HepG2 (cell line): ENCODE data around the gene RABL6. TPM values are rescaled to one million over a fixed set of nuclear protein-coding genes. Genes with fewer than 3 reads are reported as not detected.

Experiments used
- ADNP ChIP-seq: sonication (generic); formaldehyde crosslinking; IDR thresholded peaks from 2 replicates; pipeline ENCODE4 v1.4.0; 2020; ENCODE audit warnings: missing genetic modification reagents
- HOXA3 ChIP-seq: sonication (generic); formaldehyde crosslinking; IDR thresholded peaks from 2 replicates; pipeline ENCODE4 v1.5.0; 2020; ENCODE audit warnings: missing genetic modification reagents
- KLF9 ChIP-seq: IDR thresholded peaks from 2 replicates; pipeline ENCODE4 v1.6.1; 2016; ENCODE audit warnings: low read depth
- RERE ChIP-seq: IDR thresholded peaks from 2 replicates; pipeline ENCODE4 v1.6.1; 2016; ENCODE audit warnings: low read depth, missing genetic modification reagents, missing compliant biosample characterization
- SATB2 ChIP-seq: sonication (generic); formaldehyde crosslinking; IDR thresholded peaks from 2 replicates; pipeline ENCODE4 v1.5.0; 2020; ENCODE audit warnings: missing genetic modification reagents
- TRAFD1 ChIP-seq: sonication (generic); formaldehyde crosslinking; IDR thresholded peaks from 2 replicates; pipeline ENCODE4 v1.5.1; 2020; ENCODE audit warnings: missing genetic modification reagents, mild to moderate bottlenecking, borderline replicate concordance
- TRIM24 ChIP-seq: sonication (generic); formaldehyde crosslinking; IDR thresholded peaks from 2 replicates; pipeline ENCODE4 v1.8.0; 2022; ENCODE audit warnings: mild to moderate bottlenecking, missing genetic modification reagents
- U2AF2 ChIP-seq: fragments of 200-400 bp; formaldehyde crosslinking; IDR thresholded peaks from 2 replicates; pipeline ENCODE4 v1.6.1; 2017; ENCODE audit warnings: low read depth, mild to moderate bottlenecking, low read length
- ZBTB42 ChIP-seq: sonication (generic); formaldehyde crosslinking; IDR thresholded peaks from 2 replicates; pipeline ENCODE4 v1.5.0; 2020; ENCODE audit warnings: mild to moderate bottlenecking, missing genetic modification reagents
- ZFP62 ChIP-seq: sonication (generic); formaldehyde crosslinking; IDR thresholded peaks from 2 replicates; pipeline ENCODE4 v1.4.0; 2020; ENCODE audit warnings: missing genetic modification reagents
- ZNF441 ChIP-seq: sonication (generic); formaldehyde crosslinking; IDR thresholded peaks from 2 replicates; pipeline ENCODE4 v1.7.0; 2021; ENCODE audit warnings: missing genetic modification reagents, borderline replicate concordance
- ZNF766 ChIP-seq: sonication (generic); formaldehyde crosslinking; IDR thresholded peaks from 2 replicates; pipeline ENCODE4 v1.5.0; 2020; ENCODE audit warnings: missing genetic modification reagents, borderline replicate concordance
- ZNF773 ChIP-seq: sonication (generic); formaldehyde crosslinking; IDR thresholded peaks from 2 replicates; pipeline ENCODE4 v1.4.0; 2020; ENCODE audit warnings: missing genetic modification reagents, borderline replicate concordance
- ZNF879 ChIP-seq: sonication (generic); formaldehyde crosslinking; IDR thresholded peaks from 2 replicates; pipeline ENCODE4 v1.8.1; 2023; ENCODE audit warnings: missing genetic modification reagents
- polyA plus RNA-seq, 8 experiments: library from polyadenylated mRNA; depleted of rRNA in 3 of 8; stranded (reverse) in 7 of 8; unstranded in 1 of 8; fragments of >200 nt; fragmentation: Illumina TruSeq in 4 of 8; extraction: Trizol in 4 of 8; gene quantifications; 2 replicates each; pipeline versions ENCODE4 v1.2.1 to v1.2.3, GENCODE V29; 2011 to 2016; ENCODE audit warnings: low read depth in 4 of 8, missing spikeins in 1 of 8, mixed read lengths in 1 of 8; ENCODE audit not compliant: insufficient read depth in 1 of 8
- total RNA-seq, 5 experiments: library from RNA; depleted of rRNA; stranded (reverse); fragments of >200 nt; fragmentation: Illumina TruSeq; extraction: Trizol; gene quantifications; 2 replicates each; pipeline ENCODE4 v1.2.3, GENCODE V29; 2016; ENCODE audit warnings: low read depth in 1 of 5
- TF ChIP-seq, protein P1 (sequence below): IDR thresholded peaks from 2 replicates; pipeline ENCODE4 v1.6.1; 2018; ENCODE audit warnings: missing genetic modification reagents, mild to moderate bottlenecking, missing compliant biosample characterization
- TF ChIP-seq, protein P2 (sequence below): sonication (generic); formaldehyde crosslinking; IDR thresholded peaks from 2 replicates; pipeline ENCODE4 v1.8.0; 2022; ENCODE audit warnings: mild to moderate bottlenecking, missing genetic modification reagents, moderate library complexity
- TF ChIP-seq, protein P3 (sequence below): conservative IDR thresholded peaks from 2 replicates; pipeline ENCODE4 v1.6.1; 2018; ENCODE audit warnings: missing genetic modification reagents
- TF ChIP-seq, protein P4 (sequence below): sonication (generic); formaldehyde crosslinking; conservative IDR thresholded peaks from 2 replicates; pipeline ENCODE4 v1.4.0; 2020; ENCODE audit warnings: missing genetic modification reagents

Gene RABL6
- total and polyA plus RNA-seq, 2 of the 13 experiments (the other 11 are each of a cell fraction or from before 2014, with no cell fraction given) = 81.5 to 125 TPM

DNA sequence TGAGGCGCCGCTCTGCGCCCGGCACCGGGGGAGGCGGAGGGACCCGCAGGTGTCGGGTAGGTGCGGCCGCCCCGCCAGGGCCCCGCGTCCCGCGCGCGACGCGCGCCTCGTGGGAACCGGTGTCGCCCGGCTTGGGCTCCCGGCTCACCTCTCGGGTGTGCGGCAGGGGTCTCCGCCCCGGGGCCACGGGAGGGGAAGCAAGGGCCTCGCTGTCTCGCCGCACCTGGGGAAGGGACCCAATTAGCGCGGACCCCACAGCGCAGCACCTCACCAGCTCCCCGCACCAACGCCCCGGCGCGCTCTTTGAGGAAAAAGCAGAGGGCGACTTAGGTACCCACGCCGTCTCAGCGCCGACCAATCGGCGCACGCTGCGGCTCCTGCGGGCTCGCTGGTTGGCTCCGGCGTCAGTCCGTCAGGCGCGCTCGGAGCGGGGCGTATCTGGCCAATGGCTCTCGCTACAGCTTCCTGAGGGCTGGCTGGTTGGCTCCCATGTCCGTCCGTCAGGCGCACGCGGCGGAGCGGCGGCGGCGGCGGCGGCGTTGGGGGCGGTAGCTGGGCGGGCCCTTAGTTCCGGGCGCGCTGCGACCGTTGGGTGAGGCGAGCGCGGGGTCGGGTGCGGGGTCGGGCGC is 78.3 kb downstream of the RABL6 start, which contains the start of gene TRAF2 (continued):
- TF ChIP-seq, protein P1, sequence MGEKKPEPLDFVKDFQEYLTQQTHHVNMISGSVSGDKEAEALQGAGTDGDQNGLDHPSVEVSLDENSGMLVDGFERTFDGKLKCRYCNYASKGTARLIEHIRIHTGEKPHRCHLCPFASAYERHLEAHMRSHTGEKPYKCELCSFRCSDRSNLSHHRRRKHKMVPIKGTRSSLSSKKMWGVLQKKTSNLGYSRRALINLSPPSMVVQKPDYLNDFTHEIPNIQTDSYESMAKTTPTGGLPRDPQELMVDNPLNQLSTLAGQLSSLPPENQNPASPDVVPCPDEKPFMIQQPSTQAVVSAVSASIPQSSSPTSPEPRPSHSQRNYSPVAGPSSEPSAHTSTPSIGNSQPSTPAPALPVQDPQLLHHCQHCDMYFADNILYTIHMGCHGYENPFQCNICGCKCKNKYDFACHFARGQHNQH (CRISPR knock-in tag) = peak; percentile 28; the same call in 1 of the 2 replicates
- peak; percentile 65 for TF ChIP-seq HOXA3
- no peak for TF ChIP-seq RERE
- peak; percentile 36; the same call in 1 of the 2 replicates for TF ChIP-seq ZNF773 (CRISPR knock-in tag)
- TF ChIP-seq SATB2 (CRISPR knock-in tag) = no peak
- no peak for TF ChIP-seq ZBTB42 (CRISPR knock-in tag)
- no peak for TF ChIP-seq TRAFD1 (CRISPR knock-in tag)
- no peak for TF ChIP-seq ZNF441 (CRISPR knock-in tag)
- no peak for TF ChIP-seq ZNF879 (CRISPR knock-in tag)
- no peak for TF ChIP-seq KLF9
- TF ChIP-seq ZFP62 (CRISPR knock-in tag) = no peak
- TF ChIP-seq, protein P2, sequence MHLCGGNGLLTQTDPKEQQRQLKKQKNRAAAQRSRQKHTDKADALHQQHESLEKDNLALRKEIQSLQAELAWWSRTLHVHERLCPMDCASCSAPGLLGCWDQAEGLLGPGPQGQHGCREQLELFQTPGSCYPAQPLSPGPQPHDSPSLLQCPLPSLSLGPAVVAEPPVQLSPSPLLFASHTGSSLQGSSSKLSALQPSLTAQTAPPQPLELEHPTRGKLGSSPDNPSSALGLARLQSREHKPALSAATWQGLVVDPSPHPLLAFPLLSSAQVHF = no peak
- TF ChIP-seq ZNF766 (CRISPR knock-in tag) = no peak; the same call in 1 of the 2 replicates
- TF ChIP-seq TRIM24 = no peak
- no peak for TF ChIP-seq U2AF2
- TF ChIP-seq, protein P3, sequence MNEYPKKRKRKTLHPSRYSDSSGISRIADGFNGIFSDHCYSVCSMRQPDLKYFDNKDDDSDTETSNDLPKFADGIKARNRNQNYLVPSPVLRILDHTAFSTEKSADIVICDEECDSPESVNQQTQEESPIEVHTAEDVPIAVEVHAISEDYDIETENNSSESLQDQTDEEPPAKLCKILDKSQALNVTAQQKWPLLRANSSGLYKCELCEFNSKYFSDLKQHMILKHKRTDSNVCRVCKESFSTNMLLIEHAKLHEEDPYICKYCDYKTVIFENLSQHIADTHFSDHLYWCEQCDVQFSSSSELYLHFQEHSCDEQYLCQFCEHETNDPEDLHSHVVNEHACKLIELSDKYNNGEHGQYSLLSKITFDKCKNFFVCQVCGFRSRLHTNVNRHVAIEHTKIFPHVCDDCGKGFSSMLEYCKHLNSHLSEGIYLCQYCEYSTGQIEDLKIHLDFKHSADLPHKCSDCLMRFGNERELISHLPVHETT (CRISPR knock-in tag) = no peak
- TF ChIP-seq, protein P4, sequence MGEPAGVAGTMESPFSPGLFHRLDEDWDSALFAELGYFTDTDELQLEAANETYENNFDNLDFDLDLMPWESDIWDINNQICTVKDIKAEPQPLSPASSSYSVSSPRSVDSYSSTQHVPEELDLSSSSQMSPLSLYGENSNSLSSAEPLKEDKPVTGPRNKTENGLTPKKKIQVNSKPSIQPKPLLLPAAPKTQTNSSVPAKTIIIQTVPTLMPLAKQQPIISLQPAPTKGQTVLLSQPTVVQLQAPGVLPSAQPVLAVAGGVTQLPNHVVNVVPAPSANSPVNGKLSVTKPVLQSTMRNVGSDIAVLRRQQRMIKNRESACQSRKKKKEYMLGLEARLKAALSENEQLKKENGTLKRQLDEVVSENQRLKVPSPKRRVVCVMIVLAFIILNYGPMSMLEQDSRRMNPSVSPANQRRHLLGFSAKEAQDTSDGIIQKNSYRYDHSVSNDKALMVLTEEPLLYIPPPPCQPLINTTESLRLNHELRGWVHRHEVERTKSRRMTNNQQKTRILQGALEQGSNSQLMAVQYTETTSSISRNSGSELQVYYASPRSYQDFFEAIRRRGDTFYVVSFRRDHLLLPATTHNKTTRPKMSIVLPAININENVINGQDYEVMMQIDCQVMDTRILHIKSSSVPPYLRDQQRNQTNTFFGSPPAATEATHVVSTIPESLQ (CRISPR knock-in tag) = no peak
- TF ChIP-seq ADNP (CRISPR knock-in tag) = no peak
